SK-N-SH (cell line): ENCODE data around the gene PLCXD1.

Experiments
- CTCF ChIP-seq: fragments of 200-600 bp; sonication (generic); IDR thresholded peaks from 2 replicates; pipeline ENCODE4 v1.6.1; 2017; ENCODE audit warnings: antibody characterized with exemption, mild to moderate bottlenecking, moderate library complexity
- EP300 ChIP-seq, 2 experiments: IDR thresholded peaks; 2 replicates each; pipeline versions ENCODE4 v1.4.0 to v1.6.1; 2012; ENCODE audit warnings: borderline replicate concordance in 1 of 2, low read depth in 1 of 2, low read length in 1 of 2
- EZH2phosphoT487 ChIP-seq: fragments of 200-600 bp; sonication (generic); IDR thresholded peaks from 2 replicates; pipeline ENCODE4 v1.6.1; 2017; ENCODE audit warnings: low read depth, mixed run types, mild to moderate bottlenecking, antibody characterized with exemption, moderate library complexity, borderline replicate concordance
- FOXM1 ChIP-seq: IDR thresholded peaks from 2 replicates; pipeline ENCODE4 v1.4.0; 2012; ENCODE audit warnings: low read depth, mild to moderate bottlenecking
- GABPA ChIP-seq: IDR thresholded peaks from 2 replicates; pipeline ENCODE4 v1.4.0; 2012; ENCODE audit warnings: low read depth, mild to moderate bottlenecking
- JUND ChIP-seq: IDR thresholded peaks from 2 replicates; pipeline ENCODE4 v1.4.0; 2012
- POLR2AphosphoS5 ChIP-seq: IDR thresholded peaks from 2 replicates; pipeline ENCODE4 v1.6.1; 2012; ENCODE audit warnings: low read depth, low read length
- RAD21 ChIP-seq: IDR thresholded peaks from 2 replicates; pipeline ENCODE4 v1.6.1; 2012; ENCODE audit warnings: mild to moderate bottlenecking, low read length
- RCOR1 ChIP-seq: fragments of 150-350 bp; IDR thresholded peaks from 2 replicates; pipeline ENCODE4 v1.6.1; 2017; ENCODE audit warnings: antibody characterized with exemption, low read length
- REST ChIP-seq: IDR thresholded peaks from 2 replicates; pipeline ENCODE4 v1.6.1; 2012; ENCODE audit warnings: mild to moderate bottlenecking, low read depth, low read length, moderate library complexity
- TCF12 ChIP-seq: IDR thresholded peaks from 2 replicates; pipeline ENCODE4 v1.4.0; 2012

- TF ChIP-seq EP300 (IDR thresholded peaks at IDR 0.05; ENCODE audit: borderline replicate concordance in 1 of 2, low read depth in 1 of 2, low read length in 1 of 2) (no peak), CTCF (no peak), RAD21 (no peak), REST (no peak), FOXM1 (no peak), POLR2AphosphoS5 (no peak), TCF12 (no peak), GABPA (no peak), EZH2phosphoT487 (no peak), RCOR1 (no peak), JUND (no peak)
These were observed 71.0 kb downstream of the PLCXD1 start for GRCh38 chrX:352181-352580.
